PC-9 (cell line): Measurements from ENCODE around the gene ZP1.
A peak's percentile ranks its signal among the peaks of the same experiment; 100 is the strongest.

Experiments
- CTCF ChIP-seq: fragments of 200-600 bp; sonication (generic); conservative IDR thresholded peaks from 2 replicates; pipeline ENCODE4 v1.6.1; 2017; ENCODE audit warnings: mixed run types, antibody characterized with exemption, mild to moderate bottlenecking, moderate library complexity
- EZH2 ChIP-seq: fragments of 200-600 bp; sonication (generic); IDR thresholded peaks from 2 replicates; pipeline ENCODE4 v1.8.0; 2017; ENCODE audit warnings: antibody characterized with exemption, low read depth

- peak; percentile 99 for TF ChIP-seq CTCF
- no peak for TF ChIP-seq EZH2
Observed at GRCh38 chr11:60831143-60831500, 36.2 kb upstream of the ZP1 start.
